Neural cell (in vitro differentiated cells): ENCODE results near the gene TSPAN18. TPM values are rescaled to one million over a fixed set of nuclear protein-coding genes. Genes with fewer than 3 reads are reported as not detected.

Experiments
- H2AFZ ChIP-seq: fragments of 200-600, 300-800 bp; sonication (generic), shearing (Covaris generic); 2 replicates; pipeline ENCODE4 v1.6.0; 2014; ENCODE audit warnings: low read depth, mild to moderate bottlenecking, antibody characterized with exemption, low read length, moderate library complexity
- H3F3A ChIP-seq: fragments of 200-600 bp; shearing (Covaris generic); 2 replicates; pipeline ENCODE4 v1.6.1; 2016; ENCODE audit warnings: mild to moderate bottlenecking, moderate library complexity, mixed read lengths, antibody characterized with exemption, low read length; ENCODE audit not compliant: insufficient read depth, poor library complexity, severe bottlenecking
- H3K27ac ChIP-seq: fragments of 200-600, 300-800 bp; sonication (generic), shearing (Covaris generic); 2 replicates; pipeline ENCODE4 v1.5.1; 2014; ENCODE audit warnings: mild to moderate bottlenecking, low read length, moderate library complexity
- H3K27me3 ChIP-seq: fragments of 300-800, 200-600 bp; sonication (generic), shearing (Covaris generic); 2 replicates; pipeline ENCODE4 v1.6.0; 2014; ENCODE audit warnings: mild to moderate bottlenecking, low read depth, low read length, moderate library complexity; ENCODE audit not compliant: insufficient read depth
- H3K36me3 ChIP-seq: fragments of 300-800, 200-600 bp; sonication (generic), shearing (Covaris generic); 2 replicates; pipeline ENCODE4 v1.5.1; 2014; ENCODE audit warnings: mild to moderate bottlenecking, antibody characterized with exemption, low read length, moderate library complexity; ENCODE audit not compliant: insufficient read depth
- H3K4me2 ChIP-seq: fragments of 300-800, 200-600 bp; sonication (generic), shearing (Covaris generic); 2 replicates; pipeline ENCODE4 v1.6.0; 2014; ENCODE audit warnings: mild to moderate bottlenecking, low read length
- H3K4me3 ChIP-seq: fragments of 300-800, 200-600 bp; sonication (generic), shearing (Covaris generic); 2 replicates; pipeline ENCODE4 v1.5.1; 2014; ENCODE audit warnings: mild to moderate bottlenecking, low read length, moderate library complexity
- H3K79me2 ChIP-seq: fragments of 200-600 bp; shearing (Covaris generic); replicated peaks from 2 replicates; pipeline ENCODE4 v1.6.0; 2014; ENCODE audit warnings: mild to moderate bottlenecking, low read length, moderate library complexity; ENCODE audit not compliant: insufficient read depth
- H3K9ac ChIP-seq: fragments of 300-800, 200-600 bp; sonication (generic), shearing (Covaris generic); 2 replicates; pipeline ENCODE4 v1.6.1; 2016; ENCODE audit warnings: mild to moderate bottlenecking, low read length, mixed read lengths
- H3K9me2 ChIP-seq: fragments of 200-600 bp; shearing (Covaris generic); 2 replicates; pipeline ENCODE4 v1.6.1; 2016; ENCODE audit warnings: mild to moderate bottlenecking, low read length, mixed read lengths; ENCODE audit not compliant: insufficient read depth
- H3K9me3 ChIP-seq: fragments of 200-600, 300-800 bp; sonication (generic), shearing (Covaris generic); 2 replicates; pipeline ENCODE4 v1.6.1; 2016; ENCODE audit warnings: mild to moderate bottlenecking, mixed run types, low read length, moderate library complexity, mixed read lengths
- H4K20me1 ChIP-seq: fragments of 200-600 bp; shearing (Covaris generic); 2 replicates; pipeline ENCODE4 v1.6.1; 2016; ENCODE audit warnings: mild to moderate bottlenecking, mixed run types; ENCODE audit not compliant: insufficient read depth
- CTCF ChIP-seq: fragments of 450-650 bp; IDR thresholded peaks from 2 replicates; pipeline ENCODE4 v1.5.1; 2014; ENCODE audit warnings: antibody characterized with exemption, mild to moderate bottlenecking, moderate library complexity; ENCODE audit not compliant: poor library complexity, severe bottlenecking
- EP300 ChIP-seq: fragments of 450-650 bp; conservative IDR thresholded peaks from 2 replicates; pipeline ENCODE4 v1.6.1; 2014; ENCODE audit warnings: antibody characterized with exemption, mild to moderate bottlenecking, moderate library complexity; ENCODE audit not compliant: poor library complexity, severe bottlenecking
- EZH2 ChIP-seq: fragments of 200-600, 300-800 bp; shearing (Covaris generic), sonication (generic); IDR thresholded peaks from 2 replicates; pipeline ENCODE4 v1.6.1; 2014; ENCODE audit warnings: antibody characterized with exemption, low read length, borderline replicate concordance, mild to moderate bottlenecking; ENCODE audit not compliant: insufficient read depth, poor library complexity, severe bottlenecking
- MXI1 ChIP-seq: fragments of 450-650 bp; conservative IDR thresholded peaks from 2 replicates; pipeline ENCODE4 v1.6.1; 2014; ENCODE audit warnings: antibody characterized with exemption, mild to moderate bottlenecking; ENCODE audit not compliant: poor library complexity, severe bottlenecking
- POLR2AphosphoS5 ChIP-seq: IDR thresholded peaks from 2 replicates; pipeline ENCODE4 v1.6.1; 2012
- RAD21 ChIP-seq: fragments of 450-650 bp; conservative IDR thresholded peaks from 2 replicates; pipeline ENCODE4 v1.6.1; 2014; ENCODE audit warnings: antibody characterized with exemption, mild to moderate bottlenecking, moderate library complexity
- REST ChIP-seq: IDR thresholded peaks from 2 replicates; pipeline ENCODE4 v1.6.1; 2012; ENCODE audit warnings: borderline replicate concordance
- SMC3 ChIP-seq: fragments of 450-650 bp; conservative IDR thresholded peaks from 2 replicates; pipeline ENCODE4 v1.6.1; 2014; ENCODE audit warnings: antibody characterized with exemption, mild to moderate bottlenecking, moderate library complexity; ENCODE audit not compliant: poor library complexity
- TAF1 ChIP-seq: IDR thresholded peaks from 2 replicates; pipeline ENCODE4 v1.6.1; 2012; ENCODE audit warnings: low read depth
- polyA plus RNA-seq: library from polyadenylated mRNA; depleted of rRNA; stranded (reverse); fragments of >200 nt; gene quantifications from 2 replicates; pipeline ENCODE4 v1.2.3, GENCODE V29; 2014

TSPAN18 gene
- polyA plus RNA-seq, 1 donor from 2014 or later: 8.4 TPM

GRCh38 chr11:44904261-44905020, 177.7 kb downstream of the TSPAN18 start:
- Histone ChIP-seq H3K27ac (no peak overlapping the region), H3K9me2 (no peaks in the 10 kb centered on the region), H3K4me3 (no peak overlapping the region)

More at GRCh38 chr11:44904261-44905020, 177.7 kb downstream of the TSPAN18 start:
- no peaks in the 10 kb centered on the region for H3K9me3 ChIP-seq
- no peaks in the 10 kb centered on the region for H3F3A ChIP-seq
- no peaks in the 10 kb centered on the region for H3K36me3 ChIP-seq
- TF ChIP-seq REST (no peak), EZH2 (no peak), SMC3 (no peak), POLR2AphosphoS5 (no peak), RAD21 (no peak), MXI1 (no peak), CTCF (no peak), TAF1 (no peak), EP300 (no peak)
- H4K20me1 ChIP-seq: no peaks in the 10 kb centered on the region
- H3K27me3 ChIP-seq: no peaks in the 10 kb centered on the region
- H3K4me2 ChIP-seq: no peak overlapping the region
- H3K9ac ChIP-seq: no peak overlapping the region
- no peaks in the 10 kb centered on the region for H3K79me2 ChIP-seq
- H2AFZ ChIP-seq: no peak overlapping the region
